Lower leg skin (tissue), 3 donors: ENCODE measurements around the gene STK16.

Experiments used
- CTCF ChIP-seq, 3 donors: fragments of 450-650 bp; IDR thresholded peaks; one replicate each; pipeline ENCODE4 v1.5.1; 2016; ENCODE audit warnings: antibody characterized with exemption in 3 of 3, mild to moderate bottlenecking in 3 of 3, moderate library complexity in 2 of 3
- POLR2A ChIP-seq, 2 donors: fragments of 450-650 bp; IDR thresholded peaks; one replicate each; pipeline ENCODE4 v1.6.1; 2016 to 2017; ENCODE audit warnings: antibody characterized with exemption in 2 of 2, mild to moderate bottlenecking in 1 of 2, moderate library complexity in 1 of 2

- TF ChIP-seq CTCF (IDR thresholded peaks at IDR 0.05): no peak
- no peak for TF ChIP-seq POLR2A (IDR thresholded peaks at IDR 0.05)
These were observed 46.7 kb downstream of the STK16 start for GRCh38 chr2:219291910-219292490.
